Left ventricle myocardium superior (tissue), 1 donor: ENCODE data around the gene WIPF3. TPM values are rescaled to one million over a fixed set of nuclear protein-coding genes. Genes with fewer than 3 reads are reported as not detected.
A peak's percentile ranks its signal among the peaks of the same experiment; 100 is the strongest.

Source experiments
- ATAC-seq: fragments of 200-7000 bp; cut with Tn5 transposase; one replicate; pipeline ENCODE4 v1.9.1; 2020; ENCODE audit warnings: mild to moderate bottlenecking, moderate library complexity
- DNase-seq: peaks from one replicate; pipeline ENCODE4 v3.0.0-alpha.2; 2020
- intact Hi-C: fragments of 100-400 bp; cut with micrococcal nuclease; formaldehyde crosslinking; loops from one replicate; pipeline ENCODE4 v1.11.0; 2022
- long read RNA-seq: library from polyadenylated mRNA; unstranded; transcript quantifications from one replicate; pipeline ENCODE4 v2.0.0, GENCODE V29; 2021
- total RNA-seq: library from RNA; stranded (reverse); fragmentation: NEBNext Ultra II Directional; extraction: Animal tissue kit (Norgen Biotek cat#: 25700); gene quantifications from one replicate; pipeline ENCODE4 v1.2.1, GENCODE V29; 2021
- donor health status: DM: no; HTN: yes; CAD: no; lungs with severe emphysema.

WIPF3 gene
- total RNA-seq, result 6.2 TPM
- long read RNA-seq, partial matches to known transcripts, result 1 of 4 reads
- long read RNA-seq, other reads (novel, unspliced or antisense), result 3 of 4 reads

- intact Hi-C loops, result no loop called here
- DNase-seq (peak; percentile 75), ATAC-seq (peak; percentile 87)
Observed at GRCh38 chr7:29806208-29806994, at the start of gene WIPF3. WIPF3 (plus strand) TSS chr7:29806508; CDS start chr7:29834725, 28,217 bp downstream.

GRCh38 chr7:29763266-29763665 lies 43.0 kb upstream of the WIPF3 start:
- ATAC-seq, result no peak
- intact Hi-C loops, result no loop called here
- no peak for DNase-seq

- intact Hi-C loops, result no loop called here
- ATAC-seq, result no peak
- DNase-seq, result no peak
Observed at GRCh38 chr7:29764227-29764626, 42.1 kb upstream of the WIPF3 start.

- intact Hi-C loops, result no loop called here
- DNase-seq (no peak), ATAC-seq (no peak)
Observed at GRCh38 chr7:29765490-29765889, 40.8 kb upstream of the WIPF3 start.

GRCh38 chr7:29770371-29770770 lies 35.9 kb upstream of the WIPF3 start:
- DNase-seq, result no peak
- no peak for ATAC-seq
- intact Hi-C loops, result no loop called here

- ATAC-seq (no peak), DNase-seq (no peak)
- intact Hi-C loops, result no loop called here
Observed at GRCh38 chr7:29771081-29771816, 35.1 kb upstream of the WIPF3 start.

GRCh38 chr7:29779017-29779416 lies 27.3 kb upstream of the WIPF3 start:
- no peak for DNase-seq
- intact Hi-C loops, result no loop called here
- no peak for ATAC-seq

GRCh38 chr7:29780346-29780745 lies 26.0 kb upstream of the WIPF3 start:
- intact Hi-C loops, result no loop called here

GRCh38 chr7:29783671-29784070 lies 22.6 kb upstream of the WIPF3 start:
- no peak for DNase-seq
- ATAC-seq, result no peak
- intact Hi-C loops, result no loop called here

More at GRCh38 chr7:29780346-29780745, 26.0 kb upstream of the WIPF3 start:
- no peak for DNase-seq
- no peak for ATAC-seq

GRCh38 chr7:29793507-29793906 lies 12.8 kb upstream of the WIPF3 start:
- intact Hi-C loops, result no loop called here
- DNase-seq (no peak), ATAC-seq (no peak)

- no peak for DNase-seq
- ATAC-seq, result no peak
- intact Hi-C loops, result no loop called here
Observed at GRCh38 chr7:29794959-29795629, 11.2 kb upstream of the WIPF3 start.

- ATAC-seq (no peak), DNase-seq (no peak)
- intact Hi-C loops, result no loop called here
Observed at GRCh38 chr7:29795696-29796580, 10.4 kb upstream of the WIPF3 start.

- no peak for ATAC-seq
- no peak for DNase-seq
Observed at GRCh38 chr7:29797112-29797944, 9.0 kb upstream of the WIPF3 start.

GRCh38 chr7:29798422-29798821 lies 7.9 kb upstream of the WIPF3 start:
- intact Hi-C loops, result no loop called here
- DNase-seq, result no peak
- ATAC-seq, result no peak

More at GRCh38 chr7:29797112-29797944, 9.0 kb upstream of the WIPF3 start:
- intact Hi-C loops, result no loop called here

- no peak for ATAC-seq
- DNase-seq, result no peak
- intact Hi-C loops, result no loop called here
Observed at GRCh38 chr7:29801929-29802328, 4.4 kb upstream of the WIPF3 start.

GRCh38 chr7:29805031-29805430 lies 1.3 kb upstream of the WIPF3 start:
- DNase-seq (no peak), ATAC-seq (no peak)
- intact Hi-C loops, result no loop called here

- intact Hi-C loops, result no loop called here
- no peak for DNase-seq
- ATAC-seq, result no peak
Observed at GRCh38 chr7:29805886-29806207, 461 bp upstream of the WIPF3 start.
